Transverse colon (tissue), 4 donors: ENCODE measurements around the gene EVI5L. TPM values are rescaled to one million over a fixed set of nuclear protein-coding genes. Genes with fewer than 3 reads are reported as not detected.

ENCODE experiments used
- DNase-seq: peaks from one replicate; pipeline ENCODE4 v3.0.0-alpha.2; 2019
- H3K27ac ChIP-seq, 4 donors: fragments of 200-600 bp; sonication (generic); 2 replicates each; pipeline ENCODE4 v1.5.1; 2016 to 2018; ENCODE audit warnings: inconsistent platforms in 4 of 4
- H3K27me3 ChIP-seq: fragments of 200-600 bp; sonication (generic); 2 replicates; pipeline ENCODE4 v1.5.1; 2017; ENCODE audit warnings: inconsistent platforms
- H3K36me3 ChIP-seq, 4 donors: fragments of 200-600 bp; sonication (generic); 2 replicates each; pipeline ENCODE4 v1.5.1; 2017 to 2019; ENCODE audit warnings: inconsistent platforms in 4 of 4
- H3K4me1 ChIP-seq, 4 donors: fragments of 200-600 bp; sonication (generic); 2 replicates each; pipeline ENCODE4 v1.5.1; 2017 to 2020; ENCODE audit warnings: inconsistent platforms in 4 of 4
- H3K4me3 ChIP-seq, 4 donors: fragments of 200-600 bp; sonication (generic); 1 replicate in 1 of 4; 2 replicates in 3 of 4; pipeline versions ENCODE4 v1.5.1 to v1.6.1; 2017 to 2019; ENCODE audit warnings: inconsistent platforms in 4 of 4
- H3K9me3 ChIP-seq, 2 donors: fragments of 200-600 bp; sonication (generic); 2 replicates each; pipeline ENCODE4 v1.5.1; 2017 to 2019; ENCODE audit warnings: inconsistent platforms in 2 of 2
- EP300 ChIP-seq: sonication (generic); formaldehyde crosslinking; IDR thresholded peaks from one replicate; pipeline ENCODE4 v1.6.1; 2017; ENCODE audit warnings: antibody characterized with exemption, low read depth
- POLR2A ChIP-seq: fragments of 450-650 bp; IDR thresholded peaks from one replicate; pipeline ENCODE4 v1.6.1; 2016; ENCODE audit warnings: antibody characterized with exemption, mild to moderate bottlenecking, moderate library complexity
- POLR2AphosphoS5 ChIP-seq, 3 donors: sonication (generic); formaldehyde crosslinking; IDR thresholded peaks; one replicate each; pipeline ENCODE4 v1.6.1; 2016; ENCODE audit warnings: antibody characterized with exemption in 3 of 3
- WGBS, 2 donors: methylation state at CpG; one replicate each; pipeline ENCODE4 v1.1.5; 2018; ENCODE audit warnings: low coverage in 1 of 2; 5-methylcytosine and 5-hydroxymethylcytosine counted together
- in situ Hi-C, 4 donors: fragments of 200-750 bp; cut with MboI; loops; one replicate each; pipeline versions ENCODE4 v1.15.0 to v1.15.1; 2017; ENCODE audit warnings: low sequenced_read_pairs in 3 of 4, low pct_ligation_motif_present in 1 of 4, low pct_unique_long_range_greater_than_20kb in 1 of 4
- intact Hi-C: fragments of 100-400 bp; cut with DNase I; formaldehyde crosslinking; loops from one replicate; pipeline ENCODE4 v1.15.1; 2023; ENCODE audit warnings: low total_unique reads
- total RNA-seq, 4 donors: library from RNA; depleted of rRNA; stranded (reverse); fragments of >200 nt; gene quantifications; one replicate each; pipeline ENCODE4 v1.1.0, GENCODE V29; 2016
- TF ChIP-seq, protein P1 (sequence below), 5 experiments: fragments of 200-600 bp in 3 of 5; fragments of 450-650 bp in 2 of 5; sonication (generic) in 3 of 5; IDR thresholded peaks; 1 replicate in 2 of 5; 2 replicates in 3 of 5; pipeline ENCODE4 v1.5.1; 2016 to 2017; ENCODE audit warnings: antibody characterized with exemption in 5 of 5, inconsistent platforms in 3 of 5, mild to moderate bottlenecking in 2 of 5, moderate library complexity in 1 of 5

The EVI5L gene
- total RNA-seq, 4 donors from 2014 or later, result 8.5 to 65.8 (median 15.0) TPM

DNA sequence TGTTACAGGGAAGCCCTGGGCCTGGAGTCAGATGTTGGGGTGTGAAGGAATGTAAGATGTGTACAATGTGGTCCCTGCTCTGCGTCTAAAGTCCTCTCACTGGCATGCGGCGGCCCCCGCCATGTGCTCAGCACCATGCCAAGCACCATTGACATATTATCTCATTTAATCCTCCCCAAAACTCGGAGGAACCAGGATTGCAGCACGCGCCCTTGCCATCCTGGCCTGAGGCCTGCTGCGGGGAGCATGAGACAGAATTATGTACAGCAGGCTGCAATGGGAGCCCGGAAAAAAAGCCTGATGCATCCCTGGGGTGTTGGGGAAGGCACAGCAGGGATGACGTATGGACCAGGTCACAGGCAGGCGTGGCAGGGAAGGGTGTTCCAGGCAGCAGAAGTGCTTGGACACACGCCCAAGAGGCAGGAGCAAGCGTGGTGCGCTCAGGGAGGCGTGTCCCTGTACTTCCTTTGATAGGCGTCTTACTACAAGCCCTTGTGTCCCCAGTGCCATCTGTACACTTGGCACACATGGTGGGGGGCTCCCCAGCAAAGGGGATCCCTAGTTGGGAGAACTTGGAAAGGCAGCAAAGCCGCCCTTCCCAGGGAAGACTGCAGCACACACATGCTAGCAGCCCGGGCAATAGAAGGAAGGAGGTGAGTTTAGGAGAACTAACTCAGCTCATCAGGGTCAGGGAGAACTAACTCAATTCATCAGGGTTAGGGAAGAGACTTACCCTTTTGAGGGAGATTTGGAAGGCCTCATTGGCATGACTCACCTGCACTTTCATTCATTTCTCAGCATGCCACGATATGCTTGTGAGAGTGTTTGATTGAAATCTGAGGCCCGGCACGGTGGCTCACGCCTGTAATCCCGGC is 3.4 kb downstream of the EVI5L start:
- intact Hi-C loops, result no loop called here
- peak; percentile 91 for DNase-seq
- peak overlapping the region; percentile 42 to 77 (median 52) for H3K27ac ChIP-seq
- H3K4me3 ChIP-seq, result no peak overlapping the region
- no peaks in the 10 kb centered on the region for H3K9me3 ChIP-seq
- no peaks in the 10 kb centered on the region for H3K27me3 ChIP-seq
- in situ Hi-C loops, result no loop called here
- no peaks in the 10 kb centered on the region for H3K36me3 ChIP-seq
- peaks cover 7 to 45% (median 26%) of the 10 kb centered on the region in 4 donors for H3K4me1 ChIP-seq
- TF ChIP-seq POLR2AphosphoS5 (IDR thresholded peaks at IDR 0.05), result peak in 1 of 3 donors; percentile 26
- TF ChIP-seq, protein P1, sequence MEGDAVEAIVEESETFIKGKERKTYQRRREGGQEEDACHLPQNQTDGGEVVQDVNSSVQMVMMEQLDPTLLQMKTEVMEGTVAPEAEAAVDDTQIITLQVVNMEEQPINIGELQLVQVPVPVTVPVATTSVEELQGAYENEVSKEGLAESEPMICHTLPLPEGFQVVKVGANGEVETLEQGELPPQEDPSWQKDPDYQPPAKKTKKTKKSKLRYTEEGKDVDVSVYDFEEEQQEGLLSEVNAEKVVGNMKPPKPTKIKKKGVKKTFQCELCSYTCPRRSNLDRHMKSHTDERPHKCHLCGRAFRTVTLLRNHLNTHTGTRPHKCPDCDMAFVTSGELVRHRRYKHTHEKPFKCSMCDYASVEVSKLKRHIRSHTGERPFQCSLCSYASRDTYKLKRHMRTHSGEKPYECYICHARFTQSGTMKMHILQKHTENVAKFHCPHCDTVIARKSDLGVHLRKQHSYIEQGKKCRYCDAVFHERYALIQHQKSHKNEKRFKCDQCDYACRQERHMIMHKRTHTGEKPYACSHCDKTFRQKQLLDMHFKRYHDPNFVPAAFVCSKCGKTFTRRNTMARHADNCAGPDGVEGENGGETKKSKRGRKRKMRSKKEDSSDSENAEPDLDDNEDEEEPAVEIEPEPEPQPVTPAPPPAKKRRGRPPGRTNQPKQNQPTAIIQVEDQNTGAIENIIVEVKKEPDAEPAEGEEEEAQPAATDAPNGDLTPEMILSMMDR (IDR thresholded peaks at IDR 0.05), result no peak
- WGBS, 2 donors, result 58 to 100% methylated on average over 1 to 23 of the region's 23 CpGs

DNA sequence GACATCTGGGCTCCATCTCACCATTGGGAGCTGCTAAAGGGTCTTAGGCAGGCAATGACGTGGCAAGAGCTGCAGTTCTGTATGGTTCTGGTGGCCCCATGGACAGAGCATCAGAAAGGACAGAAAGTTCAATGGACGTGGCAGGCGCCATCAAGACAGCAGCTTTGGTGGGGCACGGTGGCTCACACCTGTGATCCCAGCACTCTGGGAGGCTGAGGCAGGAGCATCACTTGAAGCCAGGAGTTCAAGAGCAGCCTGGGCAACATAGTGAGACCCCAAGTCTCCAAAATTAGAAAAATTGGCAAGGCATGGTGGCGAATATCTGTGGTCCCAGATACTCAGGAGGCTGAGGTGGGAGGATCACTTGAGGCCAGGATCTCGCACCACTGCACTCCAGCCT is 9.5 kb downstream of the EVI5L start:
- Histone ChIP-seq H3K27ac (no peak overlapping the region), H3K4me3 (no peak overlapping the region), H3K27me3 (no peaks in the 10 kb centered on the region), H3K9me3 (no peaks in the 10 kb centered on the region), H3K36me3 (no peaks in the 10 kb centered on the region), H3K4me1 (no peaks in the 10 kb centered on the region)
- TF ChIP-seq POLR2AphosphoS5 (IDR thresholded peaks at IDR 0.05), result no peak
- TF ChIP-seq EP300, result no peak
- no peak for TF ChIP-seq POLR2A
- TF ChIP-seq, protein P1 (IDR thresholded peaks at IDR 0.05), result no peak
- DNase-seq, result no peak
- intact Hi-C loops (no loop called here), in situ Hi-C loops (no loop called here)
- WGBS, 2 donors, result 83 to 95% methylated on average over 3 to 6 of the region's 6 CpGs

DNA sequence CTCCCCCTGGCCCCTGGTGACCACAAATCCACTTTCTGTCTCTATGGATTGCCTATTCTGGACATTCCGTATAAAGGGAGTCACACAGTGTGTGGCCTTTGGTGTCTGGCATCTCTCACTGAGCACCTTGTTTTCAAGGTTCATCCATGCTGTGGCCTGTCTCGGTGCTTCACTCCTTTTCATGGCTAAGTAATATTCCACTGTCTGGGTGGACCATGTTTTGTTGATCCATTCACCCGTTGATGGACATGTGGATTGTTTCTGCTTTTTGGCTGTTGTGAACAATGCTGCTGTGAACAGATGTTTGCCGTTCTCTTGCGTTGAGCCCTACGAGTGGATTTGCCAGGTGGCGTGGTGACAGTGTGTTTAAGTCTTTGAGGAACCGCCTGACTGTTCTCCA is 10.6 kb downstream of the EVI5L start:
- intact Hi-C loops (no loop called here), in situ Hi-C loops (no loop called here)
- DNase-seq, result no peak
- Histone ChIP-seq H3K36me3 (no peaks in the 10 kb centered on the region), H3K9me3 (no peaks in the 10 kb centered on the region), H3K27ac (no peak overlapping the region), H3K4me1 (no peaks in the 10 kb centered on the region), H3K27me3 (no peaks in the 10 kb centered on the region), H3K4me3 (no peak overlapping the region)
- TF ChIP-seq POLR2A (no peak), EP300 (no peak), POLR2AphosphoS5 (IDR thresholded peaks at IDR 0.05) (no peak)
- TF ChIP-seq, protein P1 (IDR thresholded peaks at IDR 0.05), result no peak
- 94 to 95% methylated on average over 3 to 8 of the region's 8 CpGs for WGBS, 2 donors

DNA sequence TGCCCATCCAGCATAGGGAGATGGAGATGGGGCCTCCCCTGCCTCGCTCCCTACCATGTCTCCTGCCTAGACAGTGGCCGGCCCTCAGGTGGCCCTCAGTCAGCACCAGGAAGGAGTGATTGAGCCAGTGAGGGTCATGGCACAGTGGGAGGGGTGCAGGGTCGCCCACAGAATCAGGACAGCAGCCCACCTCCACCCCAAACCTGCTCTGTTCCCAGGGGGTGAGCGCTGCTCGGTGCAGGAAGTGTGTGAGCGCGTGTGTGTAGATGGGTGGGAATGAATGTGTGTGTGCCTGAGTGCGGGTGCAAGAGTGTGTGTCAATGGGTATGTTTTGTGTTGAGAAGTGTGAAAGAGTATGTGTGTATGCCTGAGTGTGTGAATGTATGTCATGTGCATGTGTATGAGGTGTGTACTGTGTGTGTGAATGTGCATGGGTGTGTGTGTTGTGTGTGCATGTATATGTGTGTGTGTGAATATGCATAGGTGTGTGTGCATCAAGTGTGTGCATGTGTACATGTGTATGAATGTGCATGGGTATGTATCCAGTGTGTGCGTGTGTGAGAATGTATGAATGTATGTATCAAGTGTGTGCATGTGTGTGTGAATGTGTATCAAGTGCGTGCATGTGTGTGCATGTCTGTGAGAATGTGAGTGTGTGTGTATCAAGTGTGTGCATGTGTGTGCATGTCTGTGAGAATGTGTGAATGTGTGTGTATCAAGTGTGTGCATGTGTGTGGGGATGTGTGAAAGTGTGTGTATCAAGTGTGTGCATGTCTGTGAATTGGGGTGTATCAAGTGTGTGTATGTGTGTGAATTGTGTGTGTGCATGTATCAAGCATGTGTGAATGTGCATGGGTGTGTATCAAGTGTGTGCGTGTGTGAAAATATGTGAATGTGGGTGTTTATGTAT is 12.0 kb downstream of the EVI5L start:
- Histone ChIP-seq H3K4me3 (no peak overlapping the region), H3K9me3 (no peaks in the 10 kb centered on the region), H3K27ac (no peak overlapping the region), H3K27me3 (no peaks in the 10 kb centered on the region), H3K4me1 (no peaks in the 10 kb centered on the region), H3K36me3 (no peaks in the 10 kb centered on the region)
- in situ Hi-C loops (no loop called here), intact Hi-C loops (no loop called here)
- no peak for DNase-seq
- TF ChIP-seq EP300 (no peak), POLR2A (no peak), POLR2AphosphoS5 (IDR thresholded peaks at IDR 0.05) (no peak)
- TF ChIP-seq, protein P1 (IDR thresholded peaks at IDR 0.05), result no peak
- 58 to 91% methylated on average over 2 to 11 of the region's 11 CpGs for WGBS, 2 donors
